AG09319 (cell line): ENCODE results near the gene SLC9A1.

Experiments used
- DNase-seq: peaks from one replicate; pipeline ENCODE4 v3.0.0-alpha.2; 2010; ENCODE audit warnings: low read depth; ENCODE audit errors: extremely low read depth
- TF ChIP-seq, protein P1 (sequence below): IDR thresholded peaks from 2 replicates; pipeline ENCODE4 v1.5.1; 2011; ENCODE audit warnings: low read depth, mild to moderate bottlenecking, inconsistent platforms, low read length, moderate library complexity

SLC9A1 gene

DNA sequence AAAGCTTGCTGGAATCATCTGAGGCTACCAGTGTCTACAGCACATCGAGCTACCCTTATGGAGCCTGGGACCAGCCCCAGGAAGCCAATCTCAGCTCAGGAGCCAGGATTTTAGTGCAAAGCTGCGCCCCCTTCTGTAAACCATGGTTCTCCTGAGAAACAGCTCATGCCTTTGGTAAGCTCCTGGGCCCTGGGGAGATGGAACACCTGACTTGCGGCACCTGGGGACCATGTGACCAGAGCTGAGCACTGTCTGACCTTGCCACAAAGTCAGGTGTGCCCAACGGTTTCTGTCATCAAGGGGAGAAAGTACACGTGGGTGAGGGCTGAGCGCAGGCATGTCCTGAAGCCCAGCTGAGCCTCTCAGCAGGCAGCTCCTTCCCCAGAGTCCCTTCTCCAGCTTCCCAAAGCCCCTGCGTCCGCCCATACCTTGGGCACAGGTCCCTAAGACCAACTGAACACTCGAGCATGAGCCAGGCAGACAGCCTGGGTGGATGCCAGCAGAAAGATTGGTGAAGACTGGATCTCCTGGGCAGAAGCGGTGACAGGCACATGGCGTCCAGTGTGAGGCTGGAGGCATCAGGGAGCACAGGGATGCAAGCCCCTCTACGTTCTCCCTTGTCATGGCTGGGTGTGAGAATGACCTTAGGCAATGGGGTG is 84.4 kb downstream of the SLC9A1 start:
- TF ChIP-seq, protein P1, sequence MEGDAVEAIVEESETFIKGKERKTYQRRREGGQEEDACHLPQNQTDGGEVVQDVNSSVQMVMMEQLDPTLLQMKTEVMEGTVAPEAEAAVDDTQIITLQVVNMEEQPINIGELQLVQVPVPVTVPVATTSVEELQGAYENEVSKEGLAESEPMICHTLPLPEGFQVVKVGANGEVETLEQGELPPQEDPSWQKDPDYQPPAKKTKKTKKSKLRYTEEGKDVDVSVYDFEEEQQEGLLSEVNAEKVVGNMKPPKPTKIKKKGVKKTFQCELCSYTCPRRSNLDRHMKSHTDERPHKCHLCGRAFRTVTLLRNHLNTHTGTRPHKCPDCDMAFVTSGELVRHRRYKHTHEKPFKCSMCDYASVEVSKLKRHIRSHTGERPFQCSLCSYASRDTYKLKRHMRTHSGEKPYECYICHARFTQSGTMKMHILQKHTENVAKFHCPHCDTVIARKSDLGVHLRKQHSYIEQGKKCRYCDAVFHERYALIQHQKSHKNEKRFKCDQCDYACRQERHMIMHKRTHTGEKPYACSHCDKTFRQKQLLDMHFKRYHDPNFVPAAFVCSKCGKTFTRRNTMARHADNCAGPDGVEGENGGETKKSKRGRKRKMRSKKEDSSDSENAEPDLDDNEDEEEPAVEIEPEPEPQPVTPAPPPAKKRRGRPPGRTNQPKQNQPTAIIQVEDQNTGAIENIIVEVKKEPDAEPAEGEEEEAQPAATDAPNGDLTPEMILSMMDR, result no peak
- no peak for DNase-seq

DNA sequence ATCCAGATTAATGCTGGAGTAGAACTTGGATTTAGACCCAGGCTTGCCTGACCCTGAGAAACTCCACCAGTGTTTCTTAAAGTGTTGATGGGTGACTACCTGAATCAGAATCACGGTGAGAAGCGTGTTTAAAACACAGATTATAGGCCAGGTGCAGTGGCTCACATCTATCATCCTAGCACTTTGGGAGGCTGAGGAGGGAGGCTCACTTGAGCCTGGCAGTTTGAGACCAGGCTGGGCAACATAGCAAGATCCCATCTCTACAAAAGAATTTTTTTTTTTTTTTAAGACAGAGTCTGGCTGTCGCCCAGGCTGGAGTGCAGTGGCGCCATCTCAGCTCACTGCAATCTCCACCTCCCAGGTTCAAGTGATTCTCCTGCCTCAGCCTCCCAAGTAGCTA is 86.0 kb downstream of the SLC9A1 start:
- TF ChIP-seq, protein P1, result no peak

DNA sequence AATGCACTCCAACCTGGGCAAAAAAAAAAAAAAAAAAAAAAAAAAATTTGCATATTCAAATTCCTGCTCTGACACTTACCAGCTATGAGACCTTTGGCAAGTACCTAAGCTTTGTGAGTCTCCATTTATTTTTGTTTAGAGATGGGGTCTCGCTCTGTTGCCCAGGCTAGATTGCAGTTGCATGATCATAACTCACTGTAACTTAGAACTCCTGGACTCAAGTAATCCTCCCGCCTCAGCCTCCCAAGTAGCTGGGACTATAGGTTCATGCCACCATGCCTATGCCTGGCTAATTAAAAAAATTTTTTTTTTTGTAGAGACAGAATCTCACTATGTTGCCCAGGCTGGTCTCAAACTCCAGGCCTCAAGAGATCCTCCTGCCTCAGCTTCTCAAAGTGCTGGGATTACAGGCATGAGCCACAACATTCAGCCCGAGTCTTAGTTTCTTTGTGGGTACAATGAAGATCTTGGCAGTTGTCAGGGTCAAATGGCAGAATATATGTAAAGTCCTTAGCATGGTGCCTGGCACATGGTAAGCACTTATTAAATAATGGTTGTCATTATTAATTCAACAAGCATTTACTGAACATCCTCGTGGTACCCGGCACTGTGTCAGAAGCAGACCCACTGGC is 88.8 kb downstream of the SLC9A1 start:
- TF ChIP-seq, protein P1, result no peak

More for the DNA sequence above, 86.0 kb downstream of the SLC9A1 start:
- DNase-seq, result no peak

DNA sequence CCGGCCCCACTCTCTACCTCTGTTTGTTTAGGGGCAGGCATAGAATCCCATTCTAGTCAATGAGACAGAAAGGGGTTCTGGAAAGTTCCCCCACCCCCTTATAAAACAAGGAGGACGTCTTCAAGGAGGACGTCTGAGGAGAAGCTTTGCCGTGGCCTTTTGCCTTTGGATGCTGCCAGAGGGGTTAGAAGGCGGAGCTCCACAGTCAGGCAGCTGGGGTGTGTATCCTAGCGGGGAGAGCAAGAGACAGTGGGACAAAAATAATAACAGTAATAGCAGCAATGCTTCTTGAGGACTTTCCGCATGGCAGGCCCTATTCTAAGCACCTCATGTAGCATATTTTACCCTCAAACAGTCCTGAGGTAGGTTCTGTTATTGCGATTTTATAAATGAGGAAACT is 94.0 kb downstream of the SLC9A1 start:
- TF ChIP-seq, protein P1, result no peak
- DNase-seq, result no peak

More for the DNA sequence above, 88.8 kb downstream of the SLC9A1 start:
- no peak for DNase-seq

DNA sequence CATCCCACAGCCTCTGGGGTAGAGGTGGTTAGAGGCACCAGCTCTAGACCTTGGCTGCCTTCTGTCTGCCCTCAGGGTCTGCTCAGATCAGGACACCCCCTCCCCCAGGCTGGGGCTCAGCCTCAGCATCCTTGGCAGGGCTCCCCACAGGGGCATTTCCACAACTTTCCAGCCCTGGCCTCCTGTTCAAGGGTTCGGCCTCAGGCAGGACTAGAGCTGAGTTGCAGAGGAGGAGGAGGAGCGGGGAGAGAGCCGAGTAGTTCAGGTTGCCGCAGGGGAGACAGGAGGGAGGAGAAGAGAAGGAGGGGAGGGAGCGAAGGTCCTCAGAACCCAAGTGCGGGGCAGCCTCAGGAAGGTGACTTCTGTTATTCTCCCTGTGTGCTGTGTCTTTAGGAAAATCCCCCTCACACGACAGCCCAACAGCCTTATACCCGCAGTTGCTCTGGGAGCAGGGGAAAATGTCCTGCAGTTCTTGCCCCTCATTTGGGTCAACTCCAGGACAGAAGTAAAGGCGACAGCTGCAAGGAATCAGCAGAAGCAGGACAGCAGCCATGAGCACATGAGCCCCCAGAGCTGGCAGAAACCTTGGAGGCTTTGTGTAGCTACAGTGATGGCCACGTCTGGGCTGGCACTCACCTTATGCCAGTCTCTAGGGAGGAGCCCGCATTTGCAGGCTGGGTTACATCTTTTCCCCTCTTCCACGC is 95.8 kb downstream of the SLC9A1 start:
- TF ChIP-seq, protein P1, result no peak
- no peak for DNase-seq

DNA sequence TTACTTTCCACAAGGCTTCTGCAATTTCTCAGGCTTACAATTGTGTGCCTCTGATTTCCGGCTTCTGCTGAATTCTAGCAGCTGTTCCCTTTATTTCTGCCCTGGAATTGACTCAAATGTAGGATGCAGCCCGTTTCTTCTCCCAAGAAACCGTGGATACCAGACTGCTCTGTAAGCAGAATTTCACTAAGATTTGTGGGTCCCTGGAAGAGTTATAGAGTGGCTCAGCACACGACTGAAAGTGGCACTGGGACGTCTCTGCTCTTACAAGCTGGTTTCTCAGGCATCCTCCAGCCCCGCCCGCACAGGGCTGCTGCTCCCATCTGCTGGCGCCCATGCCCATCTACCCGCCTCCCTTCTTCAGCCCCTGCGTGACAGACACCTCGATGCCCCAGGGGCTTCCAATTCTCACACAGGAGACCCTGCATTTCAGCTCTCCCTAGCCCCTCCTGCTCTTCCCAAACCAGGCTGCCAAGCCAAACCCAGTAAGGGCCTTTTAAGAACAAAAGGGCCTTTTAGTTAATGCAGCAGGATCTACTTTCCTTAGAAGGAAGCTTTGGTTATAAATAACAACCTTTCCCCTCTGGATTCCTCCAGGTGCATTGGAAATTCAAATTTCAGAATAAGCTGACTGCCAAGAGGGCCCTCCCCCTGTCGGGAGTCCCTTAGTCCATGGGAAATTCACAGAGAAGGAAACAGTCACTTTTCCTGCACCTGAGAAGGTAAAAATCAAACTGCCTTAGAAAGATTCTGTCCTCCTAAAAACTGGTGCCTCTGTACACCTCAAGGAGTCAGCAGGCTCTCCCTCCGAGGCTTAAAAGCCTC is 96.9 kb downstream of the SLC9A1 start:
- no peak for DNase-seq

More for the DNA sequence above, 96.9 kb downstream of the SLC9A1 start:
- TF ChIP-seq, protein P1, result no peak
